Psoas muscle (tissue), 8 donors: ENCODE results near the gene SPTBN5. TPM values are rescaled to one million over a fixed set of nuclear protein-coding genes. Genes with fewer than 3 reads are reported as not detected.

Experiments used
- ATAC-seq, 4 donors: fragments of 200-7000 bp; cut with Tn5 transposase; one replicate each; pipeline ENCODE4 v1.9.1; 2020; ENCODE audit warnings: moderate library complexity in 3 of 4, mild to moderate bottlenecking in 2 of 4
- DNase-seq, 2 donors: peaks; one replicate each; pipeline ENCODE4 v3.0.0-alpha.2; 2020
- H3K27ac ChIP-seq: fragments of 200-600 bp; one replicate; pipeline ENCODE4 v1.8.0; 2022
- H3K27me3 ChIP-seq, 3 donors: fragments of 200-600 bp in 1 of 3; one replicate each; pipeline versions ENCODE4 v1.6.1 to v1.8.0; 2013 to 2022; ENCODE audit warnings: low read length in 2 of 3, mild to moderate bottlenecking in 2 of 3, moderate library complexity in 1 of 3; ENCODE audit not compliant: insufficient read depth in 3 of 3
- H3K36me3 ChIP-seq, 2 donors: fragments of 200-600 bp in 1 of 2; one replicate each; pipeline versions ENCODE4 v1.6.1 to v1.8.0; 2013 to 2022; ENCODE audit warnings: low read depth in 1 of 2, mild to moderate bottlenecking in 1 of 2, moderate library complexity in 1 of 2; ENCODE audit not compliant: insufficient read depth in 1 of 2
- H3K4me1 ChIP-seq: fragments of 200-600 bp; one replicate; pipeline ENCODE4 v1.8.0; 2022
- H3K4me3 ChIP-seq: fragments of 200-600 bp; one replicate; pipeline ENCODE4 v1.8.0; 2022; ENCODE audit warnings: mild to moderate bottlenecking
- H3K9me3 ChIP-seq: fragments of 200-600 bp; one replicate; pipeline ENCODE4 v1.8.0; 2022
- WGBS, 3 donors: extraction: QIAGEN DNeasy Blood & Tissue Kit; methylation state at CpG; one replicate each; pipeline versions ENCODE4 v1.1.6 to v1.1.7; 2013; 5-methylcytosine and 5-hydroxymethylcytosine counted together
- intact Hi-C, 2 donors: fragments of 100-400 bp; cut with DNase I; formaldehyde crosslinking; loops; one replicate each; pipeline versions ENCODE4 v1.11.0 to v1.14.2; 2022
- polyA plus RNA-seq, 3 donors: library from polyadenylated mRNA; stranded (reverse); fragments of 200-250 nt; gene quantifications; one replicate each; pipeline ENCODE4 v1.2.3, GENCODE V29; 2013
- total RNA-seq, 4 donors: library from RNA; stranded (reverse); fragmentation: NEBNext Ultra II Directional in 2 of 4; extraction: Animal tissue kit (Norgen Biotek cat#: 25700) in 2 of 4; gene quantifications; one replicate each; pipeline versions ENCODE4 v1.2.1 to v1.2.4, GENCODE V29; 2021 to 2023
- TF ChIP-seq, protein P1 (sequence below): fragments of 200-600 bp; IDR thresholded peaks from one replicate; pipeline ENCODE4 v1.8.0; 2022; ENCODE audit warnings: antibody characterized with exemption
- donor health status: healthy with polysubstance abuse.
- donor health status: DM: no; HTN: no; CAD: no; lungs with moderate emphysema.
- donor health status: Bipolar disorder and iron deficiency.
- donor health status: healthy.
- donor health status: DM: yes; HTN: yes; CAD: no.
- donor health status: DM: no; HTN: no; CAD: no.
- donor health status: DM: no; HTN: no; CAD: no.
- donor health status: DM: yes; HTN: yes; CAD: no.

SPTBN5 gene
- total and polyA plus RNA-seq, 7 donors: 0.10 to 0.47 (median 0.22) TPM

DNA sequence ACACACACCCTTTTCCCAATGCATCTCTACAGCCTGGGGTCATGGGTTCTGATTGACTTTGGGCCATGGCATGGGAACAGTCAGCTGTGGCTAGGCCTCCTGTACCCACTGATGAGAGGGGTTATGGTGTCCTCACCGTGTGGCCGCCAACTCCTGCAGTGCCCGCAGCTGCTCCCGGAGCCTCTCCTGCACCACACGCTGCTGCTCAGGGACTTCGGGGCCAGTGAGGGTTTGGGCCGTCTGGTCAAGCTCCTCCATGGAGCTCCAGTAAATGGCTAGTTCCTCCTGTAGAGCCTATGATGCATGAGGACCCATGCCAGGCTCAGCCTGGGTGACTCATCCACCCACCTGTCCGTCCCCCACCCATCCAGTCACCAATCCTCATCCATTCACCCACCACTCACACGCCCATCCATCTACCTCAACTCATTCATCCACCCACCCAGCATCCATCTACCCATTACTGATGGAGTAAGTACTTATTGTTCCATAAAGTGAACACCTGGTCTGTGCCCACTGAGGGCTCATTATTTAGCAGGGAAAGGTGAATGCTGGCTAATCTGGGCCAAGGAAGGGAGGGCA is 21.6 kb downstream of the SPTBN5 start:
- Histone ChIP-seq H3K36me3 (no peaks in the 10 kb centered on the region), H3K27ac (no peak overlapping the region), H3K9me3 (no peaks in the 10 kb centered on the region), H3K27me3 (no peaks in the 10 kb centered on the region), H3K4me3 (no peak overlapping the region), H3K4me1 (no peaks in the 10 kb centered on the region)
- TF ChIP-seq, protein P1, sequence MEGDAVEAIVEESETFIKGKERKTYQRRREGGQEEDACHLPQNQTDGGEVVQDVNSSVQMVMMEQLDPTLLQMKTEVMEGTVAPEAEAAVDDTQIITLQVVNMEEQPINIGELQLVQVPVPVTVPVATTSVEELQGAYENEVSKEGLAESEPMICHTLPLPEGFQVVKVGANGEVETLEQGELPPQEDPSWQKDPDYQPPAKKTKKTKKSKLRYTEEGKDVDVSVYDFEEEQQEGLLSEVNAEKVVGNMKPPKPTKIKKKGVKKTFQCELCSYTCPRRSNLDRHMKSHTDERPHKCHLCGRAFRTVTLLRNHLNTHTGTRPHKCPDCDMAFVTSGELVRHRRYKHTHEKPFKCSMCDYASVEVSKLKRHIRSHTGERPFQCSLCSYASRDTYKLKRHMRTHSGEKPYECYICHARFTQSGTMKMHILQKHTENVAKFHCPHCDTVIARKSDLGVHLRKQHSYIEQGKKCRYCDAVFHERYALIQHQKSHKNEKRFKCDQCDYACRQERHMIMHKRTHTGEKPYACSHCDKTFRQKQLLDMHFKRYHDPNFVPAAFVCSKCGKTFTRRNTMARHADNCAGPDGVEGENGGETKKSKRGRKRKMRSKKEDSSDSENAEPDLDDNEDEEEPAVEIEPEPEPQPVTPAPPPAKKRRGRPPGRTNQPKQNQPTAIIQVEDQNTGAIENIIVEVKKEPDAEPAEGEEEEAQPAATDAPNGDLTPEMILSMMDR: no peak
- DNase-seq (no peak), ATAC-seq (no peak)
- intact Hi-C loops: no loop called here
- WGBS, 3 donors: 84 to 95% (median 90%) methylated on average over 9 of the region's 9 CpGs

DNA sequence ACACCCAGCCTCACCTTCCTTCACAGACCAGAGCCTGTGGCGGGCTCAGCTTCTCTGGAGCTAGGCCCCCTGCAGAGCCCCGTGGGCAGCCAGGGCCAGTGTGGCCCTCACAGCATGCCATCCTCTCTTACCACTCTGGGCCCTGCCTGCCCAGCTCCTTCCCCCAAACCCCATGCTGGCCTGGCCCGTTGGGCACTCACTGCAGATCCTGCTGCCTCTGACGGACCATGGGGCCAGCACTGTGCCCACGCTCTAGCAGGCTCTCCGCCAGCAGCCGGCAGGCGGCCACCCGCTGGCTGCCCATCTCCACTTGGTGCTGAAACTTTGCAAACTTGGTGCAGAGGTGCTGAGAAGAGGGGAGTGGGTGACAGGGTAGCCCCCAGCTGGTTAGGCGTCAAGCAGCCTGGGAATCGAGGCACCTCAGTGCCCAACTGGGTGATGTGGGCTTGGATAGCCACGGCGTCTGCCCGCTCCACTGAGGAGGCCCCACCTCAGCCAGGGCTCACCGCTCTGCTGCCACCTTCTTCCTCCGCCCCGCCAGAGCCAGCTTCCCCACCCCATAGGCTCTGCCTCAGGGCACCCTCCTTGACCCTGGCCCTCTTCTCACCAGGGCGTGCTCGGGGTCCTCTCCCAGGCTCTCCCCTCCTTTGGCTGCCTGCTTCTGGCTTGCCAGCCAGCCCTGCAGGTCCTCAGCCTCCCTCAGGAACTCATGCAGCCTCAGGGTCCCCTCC is 22.5 kb downstream of the SPTBN5 start:
- Histone ChIP-seq H3K27ac (no peak overlapping the region), H3K27me3 (no peaks in the 10 kb centered on the region), H3K9me3 (no peaks in the 10 kb centered on the region), H3K4me1 (no peaks in the 10 kb centered on the region), H3K36me3 (no peaks in the 10 kb centered on the region), H3K4me3 (no peak overlapping the region)
- TF ChIP-seq, protein P1: no peak
- DNase-seq (no peak), ATAC-seq (no peak)
- intact Hi-C loops: no loop called here
- 84 to 90% (median 90%) methylated on average over 18 to 19 of the region's 19 CpGs for WGBS, 3 donors

DNA sequence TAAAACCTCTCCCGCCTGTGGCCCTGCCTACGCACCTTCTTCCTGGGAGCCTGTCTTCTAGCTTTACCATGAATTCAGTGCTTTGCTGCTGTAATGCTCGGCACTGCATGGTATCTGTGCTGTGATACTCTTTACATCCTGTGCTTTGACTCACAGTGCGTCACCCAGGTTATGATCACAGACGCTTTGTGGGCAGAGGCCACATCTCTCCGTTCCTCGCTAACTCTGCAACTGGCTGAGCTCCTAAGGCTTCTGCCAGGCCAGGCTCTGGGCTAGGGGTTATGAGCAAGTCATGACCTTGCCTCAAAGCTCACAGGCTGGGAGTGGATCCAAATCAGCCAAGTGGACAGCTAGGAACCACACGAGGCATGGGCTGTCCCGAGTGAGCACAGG is 23.2 kb downstream of the SPTBN5 start:
- TF ChIP-seq, protein P1: no peak
- DNase-seq (no peak), ATAC-seq (no peak)
- H3K4me3 ChIP-seq: no peak overlapping the region
- H3K36me3 ChIP-seq: no peaks in the 10 kb centered on the region
- WGBS, 3 donors: 68 to 73% (median 70%) methylated on average over 9 of the region's 9 CpGs
- H3K9me3 ChIP-seq: no peaks in the 10 kb centered on the region
- intact Hi-C loops: no loop called here
- no peaks in the 10 kb centered on the region for H3K4me1 ChIP-seq
- no peaks in the 10 kb centered on the region for H3K27me3 ChIP-seq
- H3K27ac ChIP-seq: no peak overlapping the region

DNA sequence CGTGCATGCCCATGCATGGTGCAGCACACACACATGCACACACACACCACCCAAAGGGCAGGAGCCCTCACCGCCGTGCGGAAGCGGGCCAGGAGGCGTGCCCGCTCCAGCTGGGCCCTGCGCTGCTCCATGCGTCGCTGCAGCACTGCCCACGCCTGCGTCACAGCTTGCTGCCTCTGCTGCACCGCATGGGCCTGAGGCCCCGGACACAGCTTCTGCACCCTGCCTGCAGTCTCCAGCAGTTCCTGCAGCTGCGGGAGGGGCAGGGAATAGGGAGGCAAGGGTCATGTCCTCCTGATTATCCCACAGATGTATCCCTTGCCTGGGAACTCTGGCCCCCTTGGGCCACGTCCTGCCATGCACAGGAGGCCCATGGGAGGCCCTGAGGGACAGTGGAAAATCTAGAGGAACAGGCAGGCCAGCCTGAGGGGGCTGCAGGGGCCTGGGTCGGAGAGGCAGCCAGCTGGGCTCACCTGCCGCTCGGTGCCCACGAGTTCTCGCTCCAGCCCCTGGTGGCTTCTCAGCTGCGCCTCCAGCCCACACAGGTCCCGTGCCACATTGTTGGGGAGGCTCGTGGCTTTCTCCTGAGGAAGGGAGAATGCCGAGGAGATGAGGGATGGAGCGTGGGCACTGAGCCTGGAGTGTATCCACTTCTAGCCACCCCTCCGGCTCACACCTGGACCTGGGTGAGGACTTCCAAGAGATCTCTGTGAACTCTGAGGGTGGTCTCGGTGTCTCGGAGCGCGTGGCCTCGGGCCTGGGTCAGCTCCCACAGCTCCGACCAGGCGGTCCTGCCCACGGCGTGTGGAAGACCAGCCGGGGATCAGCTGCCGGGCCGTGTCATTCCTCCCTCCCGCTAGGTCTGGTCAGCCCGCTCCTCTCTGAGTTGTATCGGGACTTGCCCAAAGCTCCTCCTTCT is 23.8 kb downstream of the SPTBN5 start:
- intact Hi-C loops: no loop called here
- 73 to 83% (median 76%) methylated on average over 38 to 42 of the region's 42 CpGs for WGBS, 3 donors
- TF ChIP-seq, protein P1: no peak
- H3K36me3 ChIP-seq: no peaks in the 10 kb centered on the region
- DNase-seq (no peak), ATAC-seq (no peak)
- H3K27ac ChIP-seq: no peak overlapping the region
- no peak overlapping the region for H3K4me3 ChIP-seq
- H3K9me3 ChIP-seq: no peaks in the 10 kb centered on the region
- no peaks in the 10 kb centered on the region for H3K4me1 ChIP-seq
- H3K27me3 ChIP-seq: no peaks in the 10 kb centered on the region
